GM12801 (cell line): ENCODE data around the gene HTR2B.

Experiments
- TF ChIP-seq, protein P1 (sequence below): IDR thresholded peaks from one replicate; pipeline ENCODE4 v1.5.1; 2011; ENCODE audit warnings: control low read depth; ENCODE audit not compliant: insufficient read length; ENCODE audit errors: extremely low read depth

The HTR2B gene

DNA sequence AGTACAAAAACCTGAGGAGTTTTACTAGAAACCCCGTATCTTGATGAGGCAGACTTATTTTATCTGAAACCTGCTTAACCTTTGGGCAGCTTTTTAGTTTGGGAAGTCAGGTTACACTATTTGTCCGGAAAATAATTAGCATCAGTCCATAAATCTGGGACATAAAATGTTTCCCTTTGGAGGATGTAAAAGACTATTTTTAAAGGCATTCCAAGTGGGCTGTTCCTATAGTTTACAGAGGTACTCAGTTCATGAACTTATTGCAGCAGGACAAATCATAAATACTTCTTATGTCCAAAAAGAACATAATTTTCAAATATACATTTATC is 6.3 kb downstream of the HTR2B start:
- TF ChIP-seq, protein P1, sequence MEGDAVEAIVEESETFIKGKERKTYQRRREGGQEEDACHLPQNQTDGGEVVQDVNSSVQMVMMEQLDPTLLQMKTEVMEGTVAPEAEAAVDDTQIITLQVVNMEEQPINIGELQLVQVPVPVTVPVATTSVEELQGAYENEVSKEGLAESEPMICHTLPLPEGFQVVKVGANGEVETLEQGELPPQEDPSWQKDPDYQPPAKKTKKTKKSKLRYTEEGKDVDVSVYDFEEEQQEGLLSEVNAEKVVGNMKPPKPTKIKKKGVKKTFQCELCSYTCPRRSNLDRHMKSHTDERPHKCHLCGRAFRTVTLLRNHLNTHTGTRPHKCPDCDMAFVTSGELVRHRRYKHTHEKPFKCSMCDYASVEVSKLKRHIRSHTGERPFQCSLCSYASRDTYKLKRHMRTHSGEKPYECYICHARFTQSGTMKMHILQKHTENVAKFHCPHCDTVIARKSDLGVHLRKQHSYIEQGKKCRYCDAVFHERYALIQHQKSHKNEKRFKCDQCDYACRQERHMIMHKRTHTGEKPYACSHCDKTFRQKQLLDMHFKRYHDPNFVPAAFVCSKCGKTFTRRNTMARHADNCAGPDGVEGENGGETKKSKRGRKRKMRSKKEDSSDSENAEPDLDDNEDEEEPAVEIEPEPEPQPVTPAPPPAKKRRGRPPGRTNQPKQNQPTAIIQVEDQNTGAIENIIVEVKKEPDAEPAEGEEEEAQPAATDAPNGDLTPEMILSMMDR, result no peak

DNA sequence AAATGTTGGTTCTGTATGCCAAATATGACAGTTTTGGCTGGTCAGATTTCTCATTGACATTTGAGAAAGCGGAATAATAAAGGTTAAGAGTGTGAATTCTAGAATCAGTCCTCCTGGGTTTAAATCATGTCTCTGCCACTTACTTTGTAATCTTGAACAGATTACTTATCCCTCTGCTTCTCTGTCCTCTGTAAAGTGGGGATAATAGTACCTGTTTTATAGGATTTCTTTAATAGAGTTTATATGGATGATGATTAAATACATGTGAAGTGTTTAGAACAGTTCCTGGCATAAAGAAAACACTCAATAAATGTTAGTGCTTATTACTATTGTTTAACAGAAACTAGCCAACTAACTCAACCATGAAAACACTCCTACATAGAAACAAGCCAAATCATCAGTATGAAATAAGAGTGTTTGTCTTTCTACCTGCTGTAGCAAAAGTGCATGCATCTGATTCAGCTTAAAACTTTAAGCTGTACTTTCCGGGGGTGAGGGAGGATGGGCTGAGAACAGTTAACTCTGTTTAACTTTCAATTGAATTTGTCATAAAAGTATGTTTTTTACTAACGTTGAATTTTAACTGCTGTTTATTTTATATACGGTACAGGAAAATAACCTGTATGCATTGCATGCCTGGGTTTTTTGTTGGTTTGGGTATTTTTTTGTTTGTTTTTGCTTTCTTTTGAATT is 6.8 kb downstream of the HTR2B start:
- TF ChIP-seq, protein P1, result no peak

GRCh38 chr2:231117148-231117547 is 7.7 kb downstream of the HTR2B start:
- TF ChIP-seq, protein P1, result no peak

GRCh38 chr2:231115651-231116050 is 9.2 kb downstream of the HTR2B start:
- TF ChIP-seq, protein P1, result no peak

- TF ChIP-seq, protein P1, result no peak
Observed at GRCh38 chr2:231113489-231113888, 11.4 kb downstream of the HTR2B start.

DNA sequence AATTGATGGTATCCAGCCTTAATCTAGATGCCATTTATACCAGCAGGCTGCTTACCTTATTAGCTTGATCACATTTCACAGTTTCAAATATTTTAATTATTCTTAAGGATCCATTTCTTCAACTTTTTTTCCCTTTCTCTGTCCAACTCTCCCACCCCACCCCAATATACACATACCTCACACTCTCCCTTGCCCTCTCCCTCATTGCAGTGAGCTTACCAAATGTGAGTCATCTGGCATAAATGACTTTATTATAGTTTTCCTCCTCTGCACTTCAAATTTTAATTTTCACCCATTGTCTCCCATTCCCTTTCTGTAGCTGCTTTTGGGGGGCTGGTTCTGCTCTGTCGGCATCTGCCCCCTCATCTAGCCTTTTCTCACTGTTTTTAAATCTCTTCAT is 12.9 kb downstream of the HTR2B start:
- TF ChIP-seq, protein P1, result no peak

DNA sequence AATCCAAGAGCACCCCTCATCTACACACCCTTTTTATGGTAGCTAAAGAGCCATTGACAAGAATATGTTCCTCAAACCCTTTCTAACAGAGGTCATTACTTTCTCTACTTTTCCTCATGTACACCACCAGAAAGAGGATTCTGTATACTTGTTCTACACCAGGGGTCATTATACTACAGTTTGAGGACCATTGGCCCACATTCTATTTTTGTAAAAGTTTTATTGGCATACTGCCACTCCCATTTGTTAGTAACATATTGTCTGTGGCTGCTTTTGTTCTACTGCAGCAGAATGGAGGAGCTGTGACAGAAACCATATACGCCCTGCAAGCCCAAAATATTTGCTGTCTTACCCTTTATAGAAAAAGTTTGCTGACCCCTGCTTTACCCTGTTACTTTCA is 14.3 kb downstream of the HTR2B start:
- TF ChIP-seq, protein P1, result no peak
